GM18951 (cell line): ENCODE measurements around the gene ZNF282.
"Not testable (repeated sequence)": the region's sequence is repeated elsewhere in the genome, so short reads cannot be mapped to it uniquely, and the experiment has no call there.

Source experiments
- POLR2A ChIP-seq: IDR thresholded peaks from 4 replicates; pipeline ENCODE4 v1.6.1; 2011; ENCODE audit warnings: mild to moderate bottlenecking; ENCODE audit not compliant: insufficient read length, insufficient read depth; ENCODE audit errors: extremely low read depth
- in situ Hi-C: fragments of 300-500 bp; cut with MboI; formaldehyde crosslinking; loops from one replicate; pipeline ENCODE4 v1.12.0; 2022; ENCODE audit warnings: low sequenced_read_pairs, mixed read lengths, inconsistent platforms; ENCODE audit not compliant: unreplicated experiment

The ZNF282 gene

DNA sequence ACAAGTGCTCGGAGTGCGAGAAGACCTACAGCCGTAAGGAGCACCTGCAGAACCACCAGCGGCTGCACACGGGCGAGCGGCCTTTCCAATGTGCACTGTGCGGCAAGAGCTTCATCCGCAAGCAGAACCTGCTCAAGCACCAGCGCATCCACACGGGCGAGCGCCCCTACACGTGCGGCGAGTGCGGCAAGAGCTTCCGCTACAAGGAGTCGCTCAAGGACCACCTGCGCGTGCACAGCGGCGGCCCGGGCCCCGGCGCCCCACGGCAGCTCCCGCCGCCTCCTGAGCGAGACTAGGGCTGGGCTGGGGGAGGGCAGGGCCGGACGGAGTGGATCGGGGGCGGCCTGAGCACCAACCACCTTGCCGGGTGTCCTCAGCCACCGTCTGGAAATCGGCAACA is 29.0 kb downstream of the ZNF282 start:
- in situ Hi-C loops, result no loop called here

DNA sequence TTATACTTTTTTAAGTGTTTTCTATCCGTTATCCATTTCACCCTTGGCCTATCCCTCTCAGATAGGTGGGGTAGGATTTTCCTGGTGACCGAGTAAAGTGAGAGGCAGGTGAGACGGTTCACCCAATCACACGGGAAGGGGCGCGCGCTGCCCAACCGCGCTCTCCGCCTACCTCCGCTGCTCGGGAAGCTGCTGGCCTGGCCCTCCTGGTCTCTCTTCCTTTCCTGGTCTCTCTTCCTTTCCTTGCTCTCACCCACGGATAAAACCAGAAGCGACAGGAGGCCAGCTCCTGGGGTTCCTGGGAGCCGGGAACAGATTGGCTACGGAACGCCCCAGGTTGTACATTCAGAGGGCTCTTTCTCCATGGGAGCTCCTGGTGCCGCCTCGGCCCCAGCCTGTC is 29.8 kb downstream of the ZNF282 start:
- no peak for TF ChIP-seq POLR2A

More for the DNA sequence above, 29.0 kb downstream of the ZNF282 start:
- no peak for TF ChIP-seq POLR2A

DNA sequence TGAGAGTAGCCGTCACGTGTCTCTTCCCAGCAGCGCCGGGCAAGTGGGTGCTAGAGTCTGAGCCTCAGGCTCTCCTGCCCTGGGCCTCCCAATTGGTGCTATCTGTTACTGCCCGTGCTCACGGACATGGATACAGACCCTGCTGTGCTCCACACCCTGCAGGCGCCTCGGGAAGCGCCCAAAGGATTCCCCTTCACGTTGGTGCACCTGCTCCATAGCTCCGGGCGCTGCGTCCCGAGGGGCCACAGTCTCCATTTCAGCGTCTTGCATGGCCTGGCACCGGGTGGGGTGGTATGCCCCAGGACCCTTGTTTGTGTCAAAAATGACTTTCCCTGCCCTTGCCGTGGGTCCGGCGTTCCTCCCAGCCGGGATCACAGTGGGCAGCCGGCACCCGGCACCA is 30.3 kb downstream of the ZNF282 start:
- TF ChIP-seq POLR2A, result peak; percentile 11
- in situ Hi-C loops, result no loop called here

More for the DNA sequence above, 29.8 kb downstream of the ZNF282 start:
- in situ Hi-C loops, result no loop called here

DNA sequence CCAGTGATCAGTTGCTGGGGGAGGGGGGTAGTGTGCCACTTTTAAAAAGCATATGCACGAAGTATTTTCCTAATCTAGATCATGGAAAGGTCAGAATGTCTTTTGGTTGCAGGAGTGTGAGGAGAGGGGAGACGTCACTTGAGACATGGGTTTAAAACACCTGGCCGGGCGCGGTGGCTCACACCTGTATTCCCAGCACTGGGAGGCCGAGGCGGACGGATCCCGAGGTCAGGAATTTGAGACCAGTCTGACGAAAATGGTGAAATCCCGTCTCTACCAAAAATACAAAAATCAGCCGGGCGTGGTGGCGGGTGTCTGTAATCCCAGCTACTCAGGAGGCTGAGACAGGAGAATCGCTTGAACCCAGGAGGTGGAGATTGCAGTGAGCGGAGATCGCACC is 31.0 kb downstream of the ZNF282 start:
- in situ Hi-C loops, result not testable (repeated sequence)

DNA sequence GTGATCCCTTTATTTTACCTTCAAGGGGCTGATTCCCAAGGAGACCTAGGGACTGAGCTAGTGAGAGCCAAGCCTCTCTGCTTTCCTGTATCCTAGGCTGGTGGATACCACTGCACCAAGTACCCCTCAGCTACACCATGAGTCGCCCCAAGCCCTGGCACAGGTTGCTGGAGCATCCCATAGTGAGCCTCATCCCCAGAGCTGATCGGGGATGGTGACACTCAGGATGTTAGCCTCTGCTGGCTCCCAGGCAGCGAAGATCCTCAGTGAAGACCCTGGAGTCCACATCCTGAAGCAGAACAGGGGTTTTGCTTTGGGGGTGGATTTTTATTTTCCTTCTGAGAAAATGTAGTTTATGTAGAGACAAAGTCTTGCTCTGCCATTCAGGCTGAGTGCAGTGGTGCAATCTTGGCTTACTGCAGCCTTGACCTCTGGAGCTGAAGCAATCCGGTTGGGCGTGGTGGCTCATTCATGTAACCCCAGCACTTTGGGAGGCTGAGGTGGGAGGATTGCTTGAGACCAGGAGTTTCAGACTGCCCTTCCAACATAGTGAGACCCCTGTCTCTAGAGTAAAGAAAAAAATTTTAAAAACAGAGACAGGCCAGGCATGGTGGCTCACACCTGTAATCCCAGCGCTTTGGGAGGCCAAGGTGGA is 31.6 kb downstream of the ZNF282 start:
- in situ Hi-C loops, result no loop called here
- no peak for TF ChIP-seq POLR2A

DNA sequence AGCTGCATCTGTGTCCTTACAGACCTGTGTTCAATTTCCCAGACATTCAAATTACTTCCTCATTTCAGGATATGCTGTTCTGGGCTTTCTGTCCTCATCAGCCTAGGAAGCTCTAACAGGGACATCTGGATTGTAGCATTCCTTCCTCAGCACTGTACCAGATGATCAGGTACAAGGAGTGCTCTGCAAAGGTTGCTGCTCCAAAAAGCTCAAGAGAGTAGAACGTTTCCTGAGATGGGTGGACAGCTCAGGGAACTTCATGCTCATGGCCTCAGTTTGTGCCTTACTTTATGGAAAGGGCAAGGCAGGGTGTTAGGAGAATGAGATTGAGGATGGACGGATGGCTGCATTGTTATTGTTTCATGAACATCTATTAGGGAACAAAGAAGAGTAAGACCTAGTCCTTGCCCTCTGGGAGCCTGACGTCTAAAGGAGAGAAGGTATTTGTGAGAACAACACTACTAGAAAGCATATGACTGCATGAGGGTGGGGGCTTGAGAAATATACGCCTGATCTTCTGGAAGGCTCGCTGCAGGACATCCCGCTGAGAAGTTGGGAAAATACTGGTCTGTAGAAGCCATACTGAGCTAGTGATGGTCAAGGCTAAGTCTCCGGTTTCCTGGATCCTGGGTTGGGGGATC is 33.6 kb downstream of the ZNF282 start:
- in situ Hi-C loops, result no loop called here
- no peak for TF ChIP-seq POLR2A

DNA sequence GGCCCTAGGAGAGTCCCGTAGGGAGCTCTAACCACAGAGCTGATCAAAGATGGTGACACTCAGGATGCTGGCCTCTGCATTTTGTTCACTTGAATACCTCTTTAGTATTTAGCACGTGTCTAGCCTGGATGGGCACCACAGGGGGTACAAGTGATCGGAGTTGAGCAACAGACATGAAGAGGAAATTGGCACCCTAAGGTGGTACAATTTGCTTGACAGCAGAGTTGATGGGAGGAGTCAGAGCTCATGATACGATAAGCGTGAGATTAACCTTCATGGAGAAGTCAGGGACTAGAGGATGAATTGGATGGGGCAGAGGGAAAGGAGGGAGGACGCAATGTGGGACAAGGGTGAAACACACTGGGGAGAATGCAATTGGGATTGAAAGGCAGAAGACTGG is 34.2 kb downstream of the ZNF282 start:
- TF ChIP-seq POLR2A, result no peak
- in situ Hi-C loops, result no loop called here

DNA sequence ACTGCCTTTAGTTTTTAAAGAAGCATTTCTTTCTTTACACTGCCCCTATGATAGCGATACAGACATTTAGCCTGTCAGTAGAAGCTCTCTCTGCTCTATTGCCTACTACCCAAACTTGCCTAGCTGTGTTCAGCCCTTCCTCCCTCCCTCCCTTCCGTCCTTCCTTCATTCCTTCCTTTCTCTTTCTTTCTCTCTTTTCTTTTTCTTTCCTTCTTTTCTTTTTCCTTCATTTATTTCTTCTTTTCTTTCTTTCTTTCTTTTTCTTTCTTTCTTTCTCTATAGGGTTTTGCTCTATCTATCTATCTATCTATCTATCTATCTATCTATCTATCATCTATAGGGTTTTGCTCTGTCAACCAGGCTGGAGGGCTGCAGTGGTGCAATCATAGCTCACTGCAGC is 37.0 kb downstream of the ZNF282 start:
- in situ Hi-C loops, result no loop called here
- no peak for TF ChIP-seq POLR2A

DNA sequence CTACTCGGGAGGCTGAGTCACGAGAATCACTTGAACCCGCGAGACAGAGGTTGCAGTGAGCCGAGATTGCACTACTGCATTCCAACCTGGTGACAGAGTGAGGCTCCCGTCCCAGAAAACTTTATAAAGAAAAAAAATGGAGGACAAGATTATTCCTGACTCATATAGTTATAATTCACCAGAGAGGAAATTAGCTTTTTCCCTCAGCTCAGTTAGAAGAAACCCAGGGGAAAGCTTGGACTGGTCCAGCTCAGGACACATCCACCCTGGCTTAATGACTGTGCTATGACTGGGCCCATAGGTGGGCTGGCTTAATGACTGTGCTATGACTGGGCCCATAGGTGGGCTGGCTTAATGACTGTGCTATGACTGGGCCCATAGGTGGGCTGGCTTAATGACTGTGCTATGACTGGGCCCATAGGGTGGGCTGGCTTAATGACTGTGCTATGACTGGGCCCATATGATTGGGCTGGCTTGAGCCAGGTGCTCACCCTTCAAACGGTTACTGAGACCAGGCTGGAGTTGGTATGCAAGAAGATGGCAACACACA is 38.4 kb downstream of the ZNF282 start:
- in situ Hi-C loops, result not testable (repeated sequence)

DNA sequence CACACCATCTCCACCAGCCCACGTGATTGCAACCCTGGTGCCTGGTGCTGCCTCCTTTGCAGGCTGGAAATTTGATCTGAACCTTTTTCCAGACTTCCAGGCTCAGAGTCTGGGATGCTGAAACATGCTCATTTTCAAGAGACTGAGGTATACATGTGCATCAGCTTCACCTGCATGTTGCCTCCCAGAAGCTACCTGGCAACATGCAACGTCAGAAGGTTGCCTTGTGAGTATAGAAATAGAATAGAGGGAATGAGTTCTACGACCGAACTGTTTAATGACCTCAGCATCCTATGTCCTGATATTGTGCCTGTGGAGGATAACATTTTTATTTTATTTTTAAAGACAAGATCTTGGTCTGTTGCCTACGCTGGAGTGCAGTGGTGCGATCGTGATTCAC is 42.2 kb downstream of the ZNF282 start:
- TF ChIP-seq POLR2A, result no peak
- in situ Hi-C loops, result no loop called here

DNA sequence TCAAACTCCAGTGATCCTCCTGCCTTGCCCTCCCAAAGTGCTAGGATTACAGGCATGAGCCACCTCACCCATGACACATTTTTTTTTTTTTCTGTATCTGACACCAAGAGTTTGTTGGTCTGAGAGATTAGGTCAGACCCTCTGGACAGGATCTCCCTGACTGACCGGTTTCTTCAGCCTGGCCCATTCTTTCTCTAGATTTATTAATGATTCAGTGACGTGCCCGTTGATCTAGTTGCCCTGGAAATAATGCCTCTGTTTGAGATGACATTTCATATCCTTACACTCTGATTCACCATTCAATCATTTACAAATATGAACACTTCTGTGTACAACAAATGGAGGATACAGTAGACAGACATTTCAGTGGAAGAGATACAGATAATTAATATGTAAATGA is 42.7 kb downstream of the ZNF282 start:
- TF ChIP-seq POLR2A, result no peak
- in situ Hi-C loops, result no loop called here

DNA sequence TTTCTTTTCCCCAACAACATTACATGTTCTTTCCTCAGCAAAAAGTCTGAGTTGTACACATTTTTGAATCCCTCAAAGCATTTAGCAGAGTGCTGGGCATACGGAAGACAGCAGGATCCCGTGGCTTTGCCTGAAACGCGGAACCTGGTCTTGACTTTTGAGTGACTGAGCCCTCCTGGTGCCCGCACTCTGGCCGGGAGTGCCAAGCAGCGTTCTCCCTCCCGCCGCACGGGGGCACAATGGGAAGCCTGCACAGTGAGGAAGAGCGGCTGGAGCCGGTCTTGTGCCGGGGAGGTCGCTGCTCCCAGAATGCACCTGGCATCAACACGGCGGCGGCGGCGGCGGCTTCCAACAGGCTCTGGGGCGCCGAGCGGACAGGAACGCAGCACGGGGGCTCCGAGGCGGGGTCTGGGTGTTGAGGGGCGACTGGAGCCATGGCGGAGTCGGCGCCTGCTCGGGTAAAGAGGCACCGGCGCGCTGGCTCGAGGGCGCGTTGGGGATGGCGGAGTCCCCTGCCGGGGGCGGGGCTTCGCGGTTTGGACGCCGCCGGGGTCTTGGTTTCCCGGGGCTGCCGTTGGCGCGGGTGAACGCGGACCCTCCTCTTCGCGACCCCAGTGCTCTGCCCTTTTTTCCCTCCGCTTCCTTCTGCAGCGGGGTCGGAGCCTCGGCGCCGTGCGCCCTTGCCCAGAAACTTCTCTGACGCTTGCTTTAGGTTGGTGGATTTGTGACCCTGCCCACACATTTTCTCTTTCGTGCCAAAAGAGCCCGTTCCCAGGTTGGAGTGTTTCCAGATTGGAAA is 44.2 kb downstream of the ZNF282 start, which contains the start of gene ZNF212:
TSS of gene ZNF212 (plus strand) at position 307 of the 799 bp plus-strand sequence. CDS start at position 435, 128 bp downstream.
- peak; percentile 69 for TF ChIP-seq POLR2A
- in situ Hi-C loops, result no loop called here

DNA sequence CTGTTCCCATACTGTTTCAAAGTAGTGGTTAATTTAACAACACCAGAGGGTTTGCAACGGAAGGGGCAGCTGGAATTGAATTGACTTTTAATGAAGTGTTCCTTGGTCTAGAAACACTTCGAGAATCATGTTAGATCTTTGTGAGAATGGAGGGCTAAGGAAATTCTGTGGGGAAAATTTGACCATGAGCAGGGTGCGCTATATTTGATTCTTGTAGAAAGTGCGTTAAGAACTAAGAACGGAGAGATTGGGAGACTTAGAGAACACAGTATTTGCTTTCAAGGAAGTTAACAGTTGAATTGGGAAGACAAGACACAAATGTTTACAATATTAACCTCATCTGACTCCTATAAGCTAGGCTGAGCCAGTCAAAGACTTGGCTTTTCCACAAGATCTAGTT is 45.3 kb downstream of the ZNF282 start:
- TF ChIP-seq POLR2A, result no peak
- in situ Hi-C loops, result no loop called here
